IPS DF 4.7 (cell line): Measurements from ENCODE around the gene LDLRAD4.

ENCODE experiments used
- DNase-seq: peaks from one replicate; pipeline ENCODE4 v3.0.0-alpha.2; 2013; ENCODE audit warnings: low spot score; ENCODE audit errors: extremely low read depth

The LDLRAD4 gene

GRCh38 chr18:13400636-13401315, 182.2 kb downstream of the LDLRAD4 start:
- DNase-seq: no peak

GRCh38 chr18:13401404-13401803, 182.8 kb downstream of the LDLRAD4 start:
- DNase-seq: no peak

GRCh38 chr18:13401826-13402225, 183.3 kb downstream of the LDLRAD4 start:
- no peak for DNase-seq

GRCh38 chr18:13403786-13404549, 185.4 kb downstream of the LDLRAD4 start:
- DNase-seq: no peak

- no peak for DNase-seq
Measured at GRCh38 chr18:13405305-13406038, 186.9 kb downstream of the LDLRAD4 start.

- no peak for DNase-seq
Measured at GRCh38 chr18:13406049-13406615, 187.6 kb downstream of the LDLRAD4 start.

GRCh38 chr18:13406736-13407135, 188.2 kb downstream of the LDLRAD4 start:
- no peak for DNase-seq

GRCh38 chr18:13407484-13407883, 188.9 kb downstream of the LDLRAD4 start:
- DNase-seq: no peak

- no peak for DNase-seq
Measured at GRCh38 chr18:13409026-13409425, 190.5 kb downstream of the LDLRAD4 start.

- no peak for DNase-seq
Measured at GRCh38 chr18:13409997-13410396, 191.4 kb downstream of the LDLRAD4 start.

GRCh38 chr18:13410471-13410870, 191.9 kb downstream of the LDLRAD4 start:
- DNase-seq: no peak

- DNase-seq: no peak
Measured at GRCh38 chr18:13412017-13412416, 193.5 kb downstream of the LDLRAD4 start.

- DNase-seq: no peak
Measured at GRCh38 chr18:13412901-13413300, 194.3 kb downstream of the LDLRAD4 start.

- no peak for DNase-seq
Measured at GRCh38 chr18:13414102-13414501, 195.5 kb downstream of the LDLRAD4 start.

- no peak for DNase-seq
Measured at GRCh38 chr18:13414521-13414920, 196.0 kb downstream of the LDLRAD4 start.

- no peak for DNase-seq
Measured at GRCh38 chr18:13415736-13416135, 197.2 kb downstream of the LDLRAD4 start.

- DNase-seq: no peak
Measured at GRCh38 chr18:13416208-13416607, 197.6 kb downstream of the LDLRAD4 start.

- DNase-seq: no peak
Measured at GRCh38 chr18:13416848-13417247, 198.3 kb downstream of the LDLRAD4 start.

- no peak for DNase-seq
Measured at GRCh38 chr18:13418013-13418710, 199.6 kb downstream of the LDLRAD4 start.

- DNase-seq: no peak
Measured at GRCh38 chr18:13420969-13421686, 202.6 kb downstream of the LDLRAD4 start.
